Kidney (tissue), 14 donors: ENCODE data around the gene ALPI. TPM values are rescaled to one million over a fixed set of nuclear protein-coding genes. Genes with fewer than 3 reads are reported as not detected.

Source experiments
- DNase-seq, 5 donors: peaks; one replicate each; pipeline ENCODE4 v3.0.0-alpha.2; 2013 to 2020
- FAIRE-seq: peaks from 2 replicates; lab custom pipeline; 2012; peaks lifted over from hg19 to GRCh38; lab: Jason Lieb, UNC
- H3K27ac ChIP-seq, 2 donors: one replicate each; pipeline ENCODE4 v1.7.0; 2013; ENCODE audit warnings: low read depth in 2 of 2, low read length in 2 of 2, inconsistent platforms in 1 of 2
- H3K27me3 ChIP-seq: one replicate; pipeline ENCODE4 v1.7.1; 2013; ENCODE audit warnings: low read length, inconsistent platforms; ENCODE audit not compliant: control insufficient read depth, insufficient read depth
- H3K36me3 ChIP-seq, 3 donors: one replicate each; pipeline versions ENCODE4 v1.7.0 to v1.7.1; 2013; ENCODE audit warnings: low read length in 3 of 3, control low read depth in 1 of 3, inconsistent platforms in 1 of 3; ENCODE audit not compliant: insufficient read depth in 3 of 3, control insufficient read depth in 2 of 3
- H3K4me1 ChIP-seq, 3 donors: one replicate each; pipeline versions ENCODE4 v1.7.0 to v1.7.1; 2013; ENCODE audit warnings: low read length in 3 of 3, inconsistent platforms in 1 of 3, low read depth in 1 of 3; ENCODE audit not compliant: control insufficient read depth in 2 of 3, insufficient read depth in 2 of 3
- H3K4me3 ChIP-seq, 3 donors: one replicate each; pipeline versions ENCODE4 v1.7.0 to v1.8.1; 2013; ENCODE audit warnings: low read length in 3 of 3, control low read depth in 1 of 3, inconsistent platforms in 1 of 3
- H3K9ac ChIP-seq, 3 donors: one replicate each; pipeline versions ENCODE4 v1.7.0 to v1.7.1; 2013; ENCODE audit warnings: low read length in 3 of 3, control low read depth in 1 of 3, inconsistent platforms in 1 of 3
- H3K9me3 ChIP-seq, 3 donors: one replicate each; pipeline versions ENCODE4 v1.7.0 to v1.7.1; 2013; ENCODE audit warnings: low read length in 3 of 3, control low read depth in 1 of 3, inconsistent platforms in 1 of 3; ENCODE audit not compliant: control insufficient read depth in 2 of 3, insufficient read depth in 1 of 3
- CTCF ChIP-seq: IDR thresholded peaks from 3 replicates; pipeline ENCODE4 v1.5.1; 2012; ENCODE audit warnings: mild to moderate bottlenecking, moderate library complexity, borderline replicate concordance; ENCODE audit not compliant: insufficient read depth; ENCODE audit errors: extremely low read depth
- intact Hi-C: fragments of 100-400 bp; cut with DNase I; formaldehyde crosslinking; loops from one replicate; pipeline ENCODE4 v1.11.1; 2022
- polyA plus RNA-seq: library from polyadenylated mRNA; stranded (reverse); fragments of 350-450 nt; fragmentation: Illumina TruSeq; extraction: RNeasy Lipid Tissue Mini Kit (QIAGEN cat#74804); gene quantifications from one replicate; pipeline ENCODE4 v1.2.3, GENCODE V29; 2014; ENCODE audit warnings: low read depth, low replicate concordance; ENCODE audit not compliant: insufficient read depth
- total RNA-seq: library from RNA; stranded (reverse); fragmentation: NEBNext Ultra II Directional; extraction: Animal tissue kit (Norgen Biotek cat#: 25700); gene quantifications from one replicate; pipeline ENCODE4 v1.2.1, GENCODE V29; 2021
- donor health status: control.
- donor health status: control.
- donor health status: control.
- donor health status: control.
- donor health status: control.
- donor health status: DM: yes; HTN: yes; CAD: no.
- donor health status: Normal renal cell carcinoma (clear cell type).

ALPI gene
- total and polyA plus RNA-seq, 2 donors from 2014 or later, result 0.09 to 0.49 TPM

- Histone ChIP-seq H3K4me3 (no peak overlapping the region), H3K9ac (no peak overlapping the region), H3K36me3 (no peaks in the 10 kb centered on the region), H3K27ac (no peak overlapping the region), H3K9me3 (no peaks in the 10 kb centered on the region), H3K4me1 (no peaks in the 10 kb centered on the region), H3K27me3 (no peaks in the 10 kb centered on the region)
- TF ChIP-seq CTCF, result no peak
- intact Hi-C loops, result no loop called here
- FAIRE-seq, result no peak
- DNase-seq, result no peak
These were observed 42.5 kb downstream of the ALPI start for GRCh38 chr2:232498452-232498851.

GRCh38 chr2:232501331-232501771 lies 45.4 kb downstream of the ALPI start:
- H3K9me3 ChIP-seq, result no peaks in the 10 kb centered on the region
- no peak for TF ChIP-seq CTCF
- no peaks in the 10 kb centered on the region for H3K36me3 ChIP-seq
- peaks cover 7% of the 10 kb centered on the region for H3K27me3 ChIP-seq
- intact Hi-C loops, result no loop called here
- no peak for DNase-seq
- FAIRE-seq, result no peak
- no peak overlapping the region for H3K27ac ChIP-seq
- H3K4me1 ChIP-seq, result no peaks in the 10 kb centered on the region
- no peak overlapping the region for H3K9ac ChIP-seq
- no peak overlapping the region for H3K4me3 ChIP-seq

GRCh38 chr2:232501794-232502390 lies 45.9 kb downstream of the ALPI start:
- FAIRE-seq, result no peak
- H3K27me3 ChIP-seq, result peaks cover 7% of the 10 kb centered on the region
- TF ChIP-seq CTCF, result no peak
- H3K4me1 ChIP-seq, result no peaks in the 10 kb centered on the region
- no peak overlapping the region for H3K4me3 ChIP-seq
- H3K9ac ChIP-seq, result no peak overlapping the region
- H3K9me3 ChIP-seq, result no peaks in the 10 kb centered on the region
- H3K27ac ChIP-seq, result no peak overlapping the region
- no peaks in the 10 kb centered on the region for H3K36me3 ChIP-seq
- intact Hi-C loops, result no loop called here
- peak in 1 of 5 donors; percentile 75 for DNase-seq

DNA sequence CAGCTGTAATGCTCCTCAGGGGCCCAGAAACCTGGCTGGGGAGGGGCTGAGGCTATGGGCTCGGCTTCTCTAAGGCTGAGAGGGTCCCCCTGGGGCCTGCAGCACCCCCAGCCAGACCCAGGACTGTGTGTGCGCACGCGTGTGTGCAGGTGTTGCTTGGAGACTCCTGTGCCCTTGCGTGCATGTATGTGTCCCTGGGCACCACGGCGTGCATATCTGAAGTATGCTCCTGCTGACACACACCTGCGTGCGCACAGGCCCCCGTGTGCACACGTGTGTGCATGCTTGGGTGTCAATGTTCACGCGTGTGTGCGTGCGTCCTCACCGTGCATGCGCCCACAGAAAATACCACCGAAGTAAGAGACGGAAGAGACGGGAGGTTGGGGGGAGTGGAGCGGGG lies 46.6 kb downstream of the ALPI start:
- Histone ChIP-seq H3K4me3 (no peak overlapping the region), H3K27ac (no peak overlapping the region), H3K9me3 (no peaks in the 10 kb centered on the region), H3K36me3 (no peaks in the 10 kb centered on the region), H3K4me1 (no peaks in the 10 kb centered on the region), H3K9ac (no peak overlapping the region), H3K27me3 (peaks cover 7% of the 10 kb centered on the region)
- peak in 2 of 5 donors; percentile 43 to 82 for DNase-seq
- no peak for FAIRE-seq
- intact Hi-C loops, result no loop called here
- no peak for TF ChIP-seq CTCF
